IMR-90 (cell line): ENCODE data around the gene RALGPS1. TPM values are rescaled to one million over a fixed set of nuclear protein-coding genes. Genes with fewer than 3 reads are reported as not detected.
A peak's percentile ranks its signal among the peaks of the same experiment; 100 is the strongest.

Experiments
- ATAC-seq: fragments of 200-7000 bp; cut with Tn5 transposase; 2 replicates; pipeline ENCODE4 v1.9.1; 2020; ENCODE audit warnings: low read depth, mild to moderate bottlenecking, moderate library complexity
- BruUV-seq: library from RNA; stranded (reverse); fragments of 400-500 nt; replicated peaks from 2 replicates; lab custom pipeline; 2021; lab: Mats Ljungman, UMichigan
- CTCF ChIA-PET: fragments of 300-600 bp; formaldehyde crosslinking; extraction: SDS; loops from one replicate; lab custom pipeline; 2021; ENCODE audit warnings: antibody characterized with exemption; lab: Yijun Ruan, JAX
- POLR2A ChIA-PET: fragments of 300-600 bp; sonication (Branson Sonifier 250); formaldehyde crosslinking; loops from one replicate; lab custom pipeline; 2022; ENCODE audit warnings: antibody characterized with exemption; ENCODE audit not compliant: unreplicated experiment; lab: Charles Lee
- DNase-seq: peaks from one replicate; pipeline ENCODE4 v3.0.0; 2013
- H2AFZ ChIP-seq: replicated peaks from 2 replicates; pipeline ENCODE3; 2013; ENCODE audit warnings: low read length, mild to moderate bottlenecking; ENCODE audit not compliant: poor library complexity
- H2AK5ac ChIP-seq: 2 replicates; pipeline ENCODE4 v1.6.1; 2013; ENCODE audit warnings: low read depth, low read length, inconsistent platforms
- H2AK9ac ChIP-seq: replicated peaks from 2 replicates; pipeline ENCODE3; 2013; ENCODE audit warnings: mild to moderate bottlenecking, low read depth, low read length, moderate library complexity; ENCODE audit not compliant: poor library complexity
- H2BK120ac ChIP-seq: 2 replicates; pipeline ENCODE4 v1.6.1; 2013; ENCODE audit warnings: low read depth, low read length, inconsistent platforms
- H2BK15ac ChIP-seq: 3 replicates; pipeline ENCODE4 v1.6.1; 2013; ENCODE audit warnings: low read depth, low read length, inconsistent platforms
- H2BK20ac ChIP-seq: 2 replicates; pipeline ENCODE4 v1.6.1; 2013; ENCODE audit warnings: low read depth, mild to moderate bottlenecking, inconsistent platforms, low read length, moderate library complexity
- H2BK5ac ChIP-seq: 2 replicates; pipeline ENCODE4 v1.6.1; 2013; ENCODE audit warnings: mild to moderate bottlenecking, low read depth, low read length, inconsistent platforms; ENCODE audit not compliant: poor library complexity, severe bottlenecking
- H3K14ac ChIP-seq: replicated peaks from 2 replicates; pipeline ENCODE4 v1.6.1; 2013; ENCODE audit warnings: low read depth, low read length, inconsistent platforms
- H3K18ac ChIP-seq: 2 replicates; pipeline ENCODE4 v1.6.1; 2013; ENCODE audit warnings: low read depth, low read length, control low read depth
- H3K23ac ChIP-seq: 2 replicates; pipeline ENCODE4 v1.6.1; 2013; ENCODE audit warnings: low read depth, low read length, inconsistent platforms
- H3K27ac ChIP-seq: 2 replicates; pipeline ENCODE4 v1.5.1; 2013; ENCODE audit warnings: mild to moderate bottlenecking, control low read depth, low read length; ENCODE audit not compliant: insufficient read depth
- H3K27me3 ChIP-seq: 2 replicates; pipeline ENCODE4 v1.6.1; 2013; ENCODE audit warnings: low read length; ENCODE audit not compliant: control insufficient read depth, insufficient read depth
- H3K36me3 ChIP-seq: 2 replicates; pipeline ENCODE4 v1.6.1; 2013; ENCODE audit warnings: low read length, mixed read lengths; ENCODE audit not compliant: control insufficient read depth, insufficient read depth
- H3K4ac ChIP-seq: 2 replicates; pipeline ENCODE4 v1.6.1; 2013; ENCODE audit warnings: low read depth, low read length, inconsistent platforms
- H3K4me1 ChIP-seq: 2 replicates; pipeline ENCODE4 v1.6.1; 2013; ENCODE audit warnings: low read length, mixed read lengths; ENCODE audit not compliant: control insufficient read depth, insufficient read depth
- H3K4me2 ChIP-seq: 2 replicates; pipeline ENCODE4 v1.6.1; 2013; ENCODE audit warnings: low read depth, mild to moderate bottlenecking, control low read depth, low read length, moderate library complexity
- H3K4me3 ChIP-seq: 2 replicates; pipeline ENCODE4 v1.5.1; 2013; ENCODE audit warnings: low read depth, mild to moderate bottlenecking, control low read depth, low read length, moderate library complexity; ENCODE audit not compliant: insufficient read depth
- H3K56ac ChIP-seq: 2 replicates; pipeline ENCODE4 v1.6.1; 2013; ENCODE audit warnings: low read length, inconsistent platforms; ENCODE audit not compliant: insufficient read depth; ENCODE audit errors: extremely low read depth
- H3K79me1 ChIP-seq, 2 experiments: 2 replicates each; pipeline ENCODE4 v1.6.1; 2013; ENCODE audit warnings: low read length in 2 of 2, inconsistent platforms in 1 of 2, low read depth in 1 of 2
- H3K9ac ChIP-seq: 2 replicates; pipeline ENCODE4 v1.6.1; 2013; ENCODE audit warnings: low read depth, low read length, control low read depth
- H3K9me1 ChIP-seq: 2 replicates; pipeline ENCODE4 v1.6.1; 2013; ENCODE audit warnings: low read length, inconsistent platforms; ENCODE audit not compliant: insufficient read depth
- H3K9me3 ChIP-seq: 2 replicates; pipeline ENCODE4 v1.6.1; 2013; ENCODE audit warnings: low read length; ENCODE audit not compliant: control insufficient read depth, insufficient read depth
- H4K20me1 ChIP-seq: 2 replicates; pipeline ENCODE4 v1.6.1; 2013; ENCODE audit warnings: low read length, inconsistent platforms; ENCODE audit not compliant: insufficient read depth
- H4K5ac ChIP-seq: 2 replicates; pipeline ENCODE4 v1.6.1; 2013; ENCODE audit warnings: mild to moderate bottlenecking, low read depth, low read length, control low read depth
- H4K8ac ChIP-seq, 2 experiments: 2 replicates each; pipeline ENCODE4 v1.6.1; 2013; ENCODE audit warnings: low read depth in 2 of 2, low read length in 2 of 2, control low read depth in 1 of 2, inconsistent platforms in 1 of 2
- H4K91ac ChIP-seq: 2 replicates; pipeline ENCODE4 v1.6.1; 2013; ENCODE audit warnings: low read depth, low read length, inconsistent platforms; ENCODE audit not compliant: insufficient read depth
- CHD1 ChIP-seq: IDR thresholded peaks from 2 replicates; pipeline ENCODE4 v1.6.1; 2012; ENCODE audit warnings: low read depth, low read length, improper control_type of control experiment
- FOS ChIP-seq: fragments of 150-350 bp; IDR thresholded peaks from 2 replicates; pipeline ENCODE4 v1.6.1; 2016; ENCODE audit warnings: low read depth, low read length
- MAFK ChIP-seq: IDR thresholded peaks from 2 replicates; pipeline ENCODE4 v1.6.1; 2012; ENCODE audit warnings: low read depth, low read length, improper control_type of control experiment
- MXI1 ChIP-seq: IDR thresholded peaks from 2 replicates; pipeline ENCODE4 v1.6.1; 2012; ENCODE audit warnings: low read depth, mild to moderate bottlenecking, low read length, moderate library complexity, borderline replicate concordance
- NFE2L2 ChIP-seq: fragments of 150-350 bp; IDR thresholded peaks from 2 replicates; pipeline ENCODE4 v1.6.1; 2016; ENCODE audit warnings: low read depth, mild to moderate bottlenecking, low read length
- RAD21 ChIP-seq: IDR thresholded peaks from 2 replicates; pipeline ENCODE4 v1.6.1; 2012; ENCODE audit warnings: low read length, improper control_type of control experiment
- RCOR1 ChIP-seq: IDR thresholded peaks from 2 replicates; pipeline ENCODE4 v1.6.1; 2012; ENCODE audit warnings: mild to moderate bottlenecking, low read length, improper control_type of control experiment; ENCODE audit not compliant: insufficient replicate concordance
- RFX5 ChIP-seq: IDR thresholded peaks from 2 replicates; pipeline ENCODE4 v1.8.0; 2012; ENCODE audit warnings: low read depth, mild to moderate bottlenecking, low read length, moderate library complexity
- SMC3 ChIP-seq: fragments of 150-350 bp; IDR thresholded peaks from 2 replicates; pipeline ENCODE4 v1.6.1; 2016; ENCODE audit warnings: low read depth, mild to moderate bottlenecking, antibody characterized with exemption, low read length, moderate library complexity
- WGBS, 2 experiments: methylation state at CpG; one replicate each; pipeline versions ENCODE4 v1.1.5 to v1.1.7; 2013; ENCODE audit warnings: missing lambda C conversion rate in 2 of 2; ENCODE audit not compliant: insufficient read length in 1 of 2; ENCODE audit errors: extremely low coverage in 2 of 2; 5-methylcytosine and 5-hydroxymethylcytosine counted together
- dilution Hi-C: fragments of 300-500 bp; cut with HindIII; formaldehyde crosslinking; loops from one replicate; pipeline ENCODE4 v1.14.3; 2018; ENCODE audit warnings: low sequenced_read_pairs; ENCODE audit not compliant: unreplicated experiment
- in situ Hi-C: fragments of 300-500 bp; cut with MboI; formaldehyde crosslinking; loops from 3 replicates; pipeline ENCODE4 v1.14.3; 2019; ENCODE audit warnings: low sequenced_read_pairs, inconsistent platforms, mixed read lengths
- intact Hi-C: fragments of 100-400 bp; cut with micrococcal nuclease; formaldehyde crosslinking; loops from 2 replicates; pipeline ENCODE4 v1.10.0; 2022
- polyA plus RNA-seq, 3 experiments: library from polyadenylated mRNA; depleted of rRNA; stranded (reverse); fragments of >200 nt; gene quantifications; 2 replicates each; pipeline ENCODE4 v1.2.3, GENCODE V29; 2012; ENCODE audit warnings: low replicate concordance in 1 of 3
- total RNA-seq: library from RNA; depleted of rRNA; stranded (reverse); fragments of >200 nt; gene quantifications from 2 replicates; pipeline ENCODE4 v1.2.3, GENCODE V29; 2012
- TF ChIP-seq, protein P1 (sequence below): fragments of 150-350 bp; IDR thresholded peaks from 2 replicates; pipeline ENCODE4 v1.6.1; 2016; ENCODE audit warnings: low read depth, mild to moderate bottlenecking, low read length, moderate library complexity, borderline replicate concordance

Gene RALGPS1
- total and polyA plus RNA-seq, 2 of the 4 experiments (the other 2 are of a cell fraction), result 0.90 to 2.8 TPM

DNA sequence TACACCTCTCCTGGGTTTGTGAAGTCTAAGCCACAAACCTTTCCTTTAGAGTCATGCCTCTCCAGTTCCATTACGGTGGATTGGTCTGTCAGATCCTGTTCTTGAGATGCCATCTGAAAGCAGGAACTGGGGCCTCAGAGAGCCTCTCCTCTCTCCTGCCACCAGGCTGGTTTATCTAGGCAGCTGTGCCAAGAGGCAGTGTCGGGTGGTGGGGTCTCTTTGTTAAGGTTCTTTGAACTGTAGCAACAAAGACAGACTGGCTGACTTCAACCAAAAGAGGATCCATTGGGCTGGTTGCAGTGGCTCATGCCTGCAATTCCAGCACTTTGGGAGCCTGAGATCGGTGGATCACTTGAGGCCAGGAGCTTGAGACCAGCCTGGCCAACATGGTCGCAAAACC lies 273.8 kb downstream of the RALGPS1 start (continued):
- TF ChIP-seq FOS (no peak), RCOR1 (no peak), MAFK (no peak), MXI1 (no peak)

DNA sequence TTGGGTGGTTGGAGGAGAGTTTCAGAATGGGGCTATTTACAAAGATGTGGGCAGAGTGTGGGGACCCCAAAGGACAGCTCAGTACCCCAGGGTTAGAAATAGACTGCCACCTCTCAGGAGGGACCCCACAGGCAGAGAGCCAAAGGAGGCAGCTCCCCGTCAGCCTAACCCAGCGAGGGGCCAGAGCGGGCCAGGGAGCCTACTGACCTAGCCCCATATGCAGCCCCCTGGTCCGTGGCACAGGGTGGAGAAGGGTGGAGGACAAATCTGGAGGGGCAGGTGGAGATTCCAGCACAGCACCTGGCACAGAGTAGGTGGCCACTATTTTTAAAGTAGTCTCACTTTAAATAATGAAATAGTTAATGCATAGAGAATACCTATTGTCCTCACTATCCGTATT lies 275.0 kb downstream of the RALGPS1 start:
- Histone ChIP-seq H2AFZ (no peak overlapping the region), H2BK20ac (peak overlapping the region; percentile 45), H4K91ac (peak overlapping the region; percentile 93; the same call in 1 of the 2 replicates), H2AK5ac (peak overlapping the region; percentile 94), H4K8ac (no peak overlapping the region), H3K4ac (no peak overlapping the region), H3K36me3 (no peaks in the 10 kb centered on the region), H3K23ac (no peak overlapping the region), H3K9me3 (no peaks in the 10 kb centered on the region), H3K27me3 (no peaks in the 10 kb centered on the region), H2AK9ac (no peak overlapping the region), H4K20me1 (no peaks in the 10 kb centered on the region), H3K14ac (no peak overlapping the region), H2BK120ac (peak overlapping the region; percentile 98; the same call in 1 of the 2 replicates), H3K79me1 (no peaks in the 10 kb centered on the region; a peak in 1 of 4 replicates), H3K18ac (peak overlapping the region; percentile 97; the same call in 1 of the 2 replicates), H2BK5ac (no peak overlapping the region), H4K5ac (no peak overlapping the region; the same call in 1 of the 2 replicates), H2BK15ac (peak overlapping the region; percentile 65; the same call in 2 of the 3 replicates), H3K9ac (no peak overlapping the region), H3K4me3 (no peak overlapping the region), H3K27ac (no peak overlapping the region), H3K56ac (no peak overlapping the region), H3K9me1 (peaks cover 22% of the 10 kb centered on the region), H3K4me1 (peaks cover 31% of the 10 kb centered on the region), H3K4me2 (no peak overlapping the region)
- no TSS peak for BruUV-seq
- POLR2A ChIA-PET, result no interaction called here
- TF ChIP-seq NFE2L2 (no peak), SMC3 (no peak), RFX5 (no peak), MAFK (no peak), RAD21 (no peak), CHD1 (no peak), MXI1 (no peak)
- TF ChIP-seq, protein P1, sequence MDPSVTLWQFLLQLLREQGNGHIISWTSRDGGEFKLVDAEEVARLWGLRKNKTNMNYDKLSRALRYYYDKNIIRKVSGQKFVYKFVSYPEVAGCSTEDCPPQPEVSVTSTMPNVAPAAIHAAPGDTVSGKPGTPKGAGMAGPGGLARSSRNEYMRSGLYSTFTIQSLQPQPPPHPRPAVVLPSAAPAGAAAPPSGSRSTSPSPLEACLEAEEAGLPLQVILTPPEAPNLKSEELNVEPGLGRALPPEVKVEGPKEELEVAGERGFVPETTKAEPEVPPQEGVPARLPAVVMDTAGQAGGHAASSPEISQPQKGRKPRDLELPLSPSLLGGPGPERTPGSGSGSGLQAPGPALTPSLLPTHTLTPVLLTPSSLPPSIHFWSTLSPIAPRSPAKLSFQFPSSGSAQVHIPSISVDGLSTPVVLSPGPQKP, result no peak
- WGBS, 2 experiments, result 67% methylated on average over 3 of the region's 5 CpGs; no CpG with 5 or more reads in 1 of the 2 experiments
- CTCF ChIA-PET, result no interaction called here
- ATAC-seq (no peak), DNase-seq (no peak)
- in situ Hi-C loops (loop anchor here (5.0 to 10.0 kb wide), 2 partner anchors 67 to 225 kb away; partner anchors contain the start of gene ANGPTL2), intact Hi-C loops (no loop called here), dilution Hi-C loops (no loop called here)
